HG03280 (cell line): ENCODE results near the gene HNF1A.

Experiments
- ATAC-seq: cut with Tn5 transposase; IDR thresholded peaks from one replicate; pipeline ENCODE4 v1.9.1; 2021; ENCODE audit warnings: mild to moderate bottlenecking, moderate library complexity; ENCODE audit not compliant: unreplicated experiment

The HNF1A gene

DNA sequence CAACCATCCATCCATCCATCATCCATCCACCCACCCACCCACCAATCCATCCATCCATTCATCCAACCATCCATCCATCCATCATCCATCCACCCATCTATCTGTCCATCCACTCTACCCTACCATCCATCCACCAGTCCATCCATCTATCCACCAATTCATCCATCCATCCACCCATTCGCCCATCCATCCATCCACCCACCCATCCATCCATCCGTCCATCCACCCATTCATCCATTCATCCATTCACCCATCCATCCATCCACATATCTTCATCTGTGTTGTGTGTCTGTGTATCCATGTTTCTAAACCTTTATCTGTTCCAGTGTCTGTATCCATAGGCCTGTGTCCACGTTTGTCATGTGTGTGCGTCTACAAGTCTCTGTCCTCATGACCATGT, 9.9 kb downstream of the HNF1A start:
- ATAC-seq, result no peak

DNA sequence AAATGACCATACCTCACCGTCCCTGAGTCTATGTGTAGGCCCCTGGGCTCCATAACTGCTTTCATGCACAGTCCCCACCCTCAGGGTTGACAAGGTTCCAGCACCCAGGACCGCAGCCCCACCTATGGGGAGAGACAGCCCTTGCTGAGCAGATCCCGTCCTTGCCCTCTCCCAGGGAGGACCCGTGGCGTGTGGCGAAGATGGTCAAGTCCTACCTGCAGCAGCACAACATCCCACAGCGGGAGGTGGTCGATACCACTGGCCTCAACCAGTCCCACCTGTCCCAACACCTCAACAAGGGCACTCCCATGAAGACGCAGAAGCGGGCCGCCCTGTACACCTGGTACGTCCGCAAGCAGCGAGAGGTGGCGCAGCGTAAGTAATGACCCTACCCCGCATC, 10.3 kb downstream of the HNF1A start:
- ATAC-seq, result no peak

DNA sequence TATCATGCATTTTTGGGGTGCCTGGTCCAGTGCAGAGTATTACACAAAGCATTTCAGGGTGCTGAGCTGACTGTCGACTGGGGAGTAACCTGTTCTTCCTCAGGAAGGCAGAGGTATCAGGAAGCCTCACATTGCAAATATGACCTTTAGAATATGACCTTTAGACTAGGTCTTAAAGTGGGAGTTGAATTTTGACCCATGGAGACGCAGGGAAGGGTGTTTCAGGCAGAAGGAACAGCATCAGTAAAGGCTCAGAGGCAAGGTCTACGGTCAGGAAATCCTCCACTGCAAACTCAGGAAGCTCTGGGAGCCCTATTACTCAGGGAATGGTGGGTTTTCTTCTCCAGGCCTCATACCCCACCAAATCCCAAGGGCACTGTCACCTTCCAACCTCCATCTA, 11.3 kb downstream of the HNF1A start:
- ATAC-seq, result no peak

DNA sequence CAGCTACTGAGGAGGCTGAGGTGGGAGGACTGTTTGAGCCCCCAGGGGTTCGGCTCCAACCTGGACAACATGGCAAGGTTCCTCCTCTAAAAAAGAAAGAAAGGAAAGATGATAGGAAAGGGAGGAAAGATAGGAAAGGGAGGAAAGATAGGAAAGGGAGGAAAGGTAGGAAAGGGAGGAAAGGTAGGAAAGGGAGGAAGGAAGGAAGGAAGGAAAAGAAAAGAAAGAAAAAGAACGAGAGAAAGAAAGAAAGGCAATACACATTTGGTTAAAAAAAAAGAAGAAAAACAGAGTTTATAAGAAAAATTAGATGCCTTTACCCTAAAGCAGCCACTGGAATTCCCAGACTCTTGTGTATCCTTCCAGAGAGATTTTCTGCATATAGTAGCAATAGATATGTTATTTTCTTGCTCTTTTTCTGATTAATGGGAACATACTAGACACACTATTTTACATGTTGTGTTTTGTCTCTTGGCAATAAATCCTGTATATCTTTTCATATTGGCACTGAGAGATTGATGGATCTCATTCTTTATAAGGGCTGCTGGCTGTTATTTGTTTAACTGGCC, 12.2 kb downstream of the HNF1A start:
- ATAC-seq, result no peak

DNA sequence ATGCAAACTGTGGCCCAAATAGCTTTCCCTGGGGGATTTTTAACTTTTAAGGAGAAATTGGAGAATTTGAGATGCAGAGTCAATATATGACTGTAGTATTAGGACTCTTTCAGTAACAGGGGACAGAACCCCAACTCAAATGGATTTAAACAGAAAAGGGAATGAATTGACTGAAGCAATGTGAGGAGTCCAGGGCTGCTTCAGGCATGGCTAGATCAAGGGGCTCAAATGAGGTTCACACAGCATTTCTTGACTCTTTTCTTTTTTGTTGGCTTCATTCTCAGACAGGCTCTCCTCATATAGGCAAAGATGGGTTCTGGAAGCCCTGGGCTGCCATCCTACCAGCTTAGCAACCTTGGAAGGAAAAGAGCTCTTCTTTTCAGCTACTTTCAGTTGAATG, 13.6 kb downstream of the HNF1A start:
- no peak for ATAC-seq

DNA sequence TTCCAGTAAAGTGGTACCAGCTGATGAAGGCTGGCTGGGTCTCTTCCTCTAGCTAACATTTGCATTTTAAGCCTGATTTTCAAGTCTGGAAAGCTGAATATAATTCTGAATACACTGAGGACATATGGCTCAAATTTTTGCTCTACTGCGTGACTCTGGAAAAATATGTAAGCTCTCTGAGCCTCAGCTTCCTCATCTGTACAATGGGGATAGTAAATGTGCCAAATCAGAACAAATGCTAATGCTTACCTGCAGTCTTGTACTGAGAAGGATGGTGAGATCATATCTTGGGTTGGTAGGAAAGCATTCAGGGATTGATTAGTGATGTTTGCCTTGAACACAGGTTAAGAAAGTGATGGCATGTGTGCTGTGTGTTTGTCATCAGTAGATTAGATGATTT, 14.6 kb downstream of the HNF1A start:
- ATAC-seq, result no peak

DNA sequence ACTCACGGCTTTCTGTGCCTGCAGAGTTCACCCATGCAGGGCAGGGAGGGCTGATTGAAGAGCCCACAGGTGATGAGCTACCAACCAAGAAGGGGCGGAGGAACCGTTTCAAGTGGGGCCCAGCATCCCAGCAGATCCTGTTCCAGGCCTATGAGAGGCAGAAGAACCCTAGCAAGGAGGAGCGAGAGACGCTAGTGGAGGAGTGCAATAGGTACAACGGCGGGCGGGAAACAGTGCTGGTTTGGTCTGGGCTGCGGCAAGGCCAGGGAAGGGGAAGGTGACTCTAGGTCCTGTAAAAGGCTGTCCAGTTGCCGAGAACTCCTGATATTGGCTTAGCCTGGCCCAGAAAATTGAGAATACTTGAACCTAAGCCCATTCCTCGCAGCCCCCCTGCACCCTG, 15.2 kb downstream of the HNF1A start:
- ATAC-seq, result no peak

DNA sequence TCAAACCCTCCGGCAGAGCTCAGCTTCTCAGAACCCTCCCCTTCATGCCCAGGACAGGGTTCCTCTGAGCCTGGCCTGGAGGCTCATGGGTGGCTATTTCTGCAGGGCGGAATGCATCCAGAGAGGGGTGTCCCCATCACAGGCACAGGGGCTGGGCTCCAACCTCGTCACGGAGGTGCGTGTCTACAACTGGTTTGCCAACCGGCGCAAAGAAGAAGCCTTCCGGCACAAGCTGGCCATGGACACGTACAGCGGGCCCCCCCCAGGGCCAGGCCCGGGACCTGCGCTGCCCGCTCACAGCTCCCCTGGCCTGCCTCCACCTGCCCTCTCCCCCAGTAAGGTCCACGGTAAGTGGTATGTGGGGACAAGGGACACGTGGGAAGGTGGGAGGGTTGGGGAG, 15.7 kb downstream of the HNF1A start:
- ATAC-seq, result no peak

DNA sequence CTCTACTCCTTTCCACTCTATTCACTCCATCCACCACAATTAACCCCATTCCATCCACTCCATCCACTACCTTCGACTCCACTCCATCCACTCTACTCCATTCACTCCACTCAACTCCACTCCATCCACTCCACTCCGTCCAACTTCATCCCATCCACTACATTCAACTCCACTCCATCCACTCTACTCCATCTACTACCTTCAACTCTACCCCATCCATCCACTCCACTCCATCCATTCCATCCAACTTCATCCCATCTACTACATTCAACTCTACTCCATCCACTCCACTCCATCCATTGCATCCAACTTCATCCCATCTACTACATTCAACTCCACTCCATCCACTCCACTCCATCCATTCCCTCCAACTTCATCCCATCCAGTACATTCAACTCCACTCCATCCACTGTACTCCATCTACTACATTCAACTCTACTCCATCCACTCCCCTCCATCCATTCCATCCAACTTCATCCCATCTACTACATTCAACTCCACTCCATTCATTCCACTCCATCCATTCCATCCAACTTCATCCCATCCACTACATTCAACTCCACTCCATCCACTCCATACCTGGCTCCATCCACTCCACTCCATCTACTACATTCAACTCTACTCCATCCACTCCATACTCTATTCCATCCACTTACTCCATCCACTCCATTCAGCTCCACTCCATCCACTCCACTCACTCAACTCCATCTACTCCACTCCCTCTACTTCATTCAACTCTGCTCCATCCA, 16.4 kb downstream of the HNF1A start:
- no peak for ATAC-seq

DNA sequence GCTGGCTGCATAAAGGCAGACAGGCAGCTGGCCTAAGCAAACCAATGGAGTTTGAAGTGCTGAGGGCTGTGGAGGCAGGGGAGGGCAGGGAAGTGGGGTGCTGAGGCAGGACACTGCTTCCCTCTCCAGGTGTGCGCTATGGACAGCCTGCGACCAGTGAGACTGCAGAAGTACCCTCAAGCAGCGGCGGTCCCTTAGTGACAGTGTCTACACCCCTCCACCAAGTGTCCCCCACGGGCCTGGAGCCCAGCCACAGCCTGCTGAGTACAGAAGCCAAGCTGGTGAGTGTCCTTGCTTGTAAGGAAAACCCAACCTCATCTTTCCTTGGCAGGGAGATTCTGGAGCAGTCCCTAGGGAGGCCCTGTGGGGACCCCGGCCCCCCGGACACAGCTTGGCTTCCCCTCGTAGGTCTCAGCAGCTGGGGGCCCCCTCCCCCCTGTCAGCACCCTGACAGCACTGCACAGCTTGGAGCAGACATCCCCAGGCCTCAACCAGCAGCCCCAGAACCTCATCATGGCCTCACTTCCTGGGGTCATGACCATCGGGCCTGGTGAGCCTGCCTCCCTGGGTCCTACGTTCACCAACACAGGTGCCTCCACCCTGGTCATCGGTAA, 17.9 kb downstream of the HNF1A start:
- no peak for ATAC-seq

DNA sequence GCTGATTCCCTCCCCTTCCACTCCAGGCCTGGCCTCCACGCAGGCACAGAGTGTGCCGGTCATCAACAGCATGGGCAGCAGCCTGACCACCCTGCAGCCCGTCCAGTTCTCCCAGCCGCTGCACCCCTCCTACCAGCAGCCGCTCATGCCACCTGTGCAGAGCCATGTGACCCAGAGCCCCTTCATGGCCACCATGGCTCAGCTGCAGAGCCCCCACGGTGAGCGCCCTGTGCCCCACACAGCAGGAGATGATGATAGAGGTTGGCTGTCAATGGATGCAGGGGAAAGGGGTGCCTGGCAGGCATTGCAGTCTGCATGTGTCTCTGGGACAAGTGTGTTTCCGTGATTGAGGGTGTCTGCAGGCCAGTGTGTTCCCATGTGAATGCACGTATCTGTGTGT, 19.1 kb downstream of the HNF1A start:
- no peak for ATAC-seq

DNA sequence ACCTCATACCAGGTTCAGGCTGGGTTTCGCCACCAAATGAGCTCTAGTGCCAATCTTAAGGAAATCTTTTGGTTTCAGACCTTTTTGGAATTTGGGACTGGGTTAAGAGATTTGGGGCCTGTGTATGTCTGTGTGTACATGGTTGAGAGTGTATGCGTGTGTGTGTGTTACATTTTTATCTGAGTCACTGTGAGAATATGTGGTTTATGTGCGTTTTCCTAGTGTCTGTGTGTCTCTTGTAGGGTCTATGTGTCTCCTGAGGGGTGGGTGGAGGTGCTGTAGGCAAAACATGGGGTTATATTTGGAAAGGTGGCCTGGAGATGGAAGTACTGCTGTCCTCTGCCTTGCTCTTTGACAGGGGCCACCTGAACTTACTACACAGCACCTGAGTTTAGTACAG, 20.1 kb downstream of the HNF1A start:
- ATAC-seq, result no peak

DNA sequence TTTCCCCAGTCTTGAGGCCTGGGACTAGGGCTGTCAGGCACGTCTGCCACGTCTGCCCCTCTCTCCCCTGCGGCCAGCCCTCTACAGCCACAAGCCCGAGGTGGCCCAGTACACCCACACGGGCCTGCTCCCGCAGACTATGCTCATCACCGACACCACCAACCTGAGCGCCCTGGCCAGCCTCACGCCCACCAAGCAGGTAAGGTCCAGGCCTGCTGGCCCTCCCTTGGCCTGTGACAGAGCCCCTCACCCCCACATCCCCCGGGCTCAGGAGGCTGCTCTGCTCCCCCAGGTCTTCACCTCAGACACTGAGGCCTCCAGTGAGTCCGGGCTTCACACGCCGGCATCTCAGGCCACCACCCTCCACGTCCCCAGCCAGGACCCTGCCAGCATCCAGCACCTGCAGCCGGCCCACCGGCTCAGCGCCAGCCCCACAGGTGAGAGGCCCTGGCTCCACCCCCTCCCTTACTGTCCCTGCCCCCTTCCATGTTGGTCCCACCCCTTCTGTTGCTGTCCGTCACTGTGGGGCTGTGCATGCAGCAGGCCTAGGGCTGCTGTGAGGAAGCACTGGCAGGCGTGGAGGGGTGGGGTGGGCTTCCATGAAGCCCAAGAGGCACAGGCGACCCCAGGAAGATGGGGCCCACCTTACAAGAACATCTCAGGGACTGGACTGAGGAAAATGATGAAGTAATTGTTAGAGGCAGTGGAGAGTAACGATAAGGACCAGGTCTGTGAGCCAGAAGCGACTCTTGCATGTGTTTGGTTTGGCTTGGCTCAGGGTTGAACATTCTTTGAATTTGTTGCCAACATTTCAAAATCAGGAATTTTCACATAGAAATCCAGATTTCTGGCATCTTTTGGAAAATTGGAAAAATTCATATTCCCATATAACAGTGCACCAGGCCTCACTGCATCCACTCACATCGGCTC, 21.1 kb downstream of the HNF1A start:
- ATAC-seq, result no peak

DNA sequence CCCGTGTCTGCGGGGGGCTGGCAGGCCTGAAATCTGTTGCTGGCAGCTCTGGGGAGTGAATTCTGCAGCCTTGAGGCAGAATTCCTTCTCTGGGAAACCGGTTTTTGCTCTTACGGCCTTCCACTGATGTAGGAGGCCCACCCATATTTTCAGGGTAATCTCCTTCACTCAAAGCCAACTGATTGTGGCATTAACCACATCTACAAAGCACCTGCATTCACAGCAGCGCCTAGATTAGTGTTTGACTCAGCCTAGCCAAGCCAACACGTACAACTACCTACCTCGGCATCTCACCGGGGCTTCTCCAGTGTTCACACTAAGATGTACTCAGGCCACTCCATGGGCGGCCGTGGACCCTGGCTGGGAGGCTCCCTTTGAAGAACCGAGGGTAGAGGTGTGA, 22.2 kb downstream of the HNF1A start:
- ATAC-seq, result no peak

DNA sequence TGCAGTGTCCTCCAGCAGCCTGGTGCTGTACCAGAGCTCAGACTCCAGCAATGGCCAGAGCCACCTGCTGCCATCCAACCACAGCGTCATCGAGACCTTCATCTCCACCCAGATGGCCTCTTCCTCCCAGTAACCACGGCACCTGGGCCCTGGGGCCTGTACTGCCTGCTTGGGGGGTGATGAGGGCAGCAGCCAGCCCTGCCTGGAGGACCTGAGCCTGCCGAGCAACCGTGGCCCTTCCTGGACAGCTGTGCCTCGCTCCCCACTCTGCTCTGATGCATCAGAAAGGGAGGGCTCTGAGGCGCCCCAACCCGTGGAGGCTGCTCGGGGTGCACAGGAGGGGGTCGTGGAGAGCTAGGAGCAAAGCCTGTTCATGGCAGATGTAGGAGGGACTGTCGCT, 22.7 kb downstream of the HNF1A start:
- no peak for ATAC-seq

DNA sequence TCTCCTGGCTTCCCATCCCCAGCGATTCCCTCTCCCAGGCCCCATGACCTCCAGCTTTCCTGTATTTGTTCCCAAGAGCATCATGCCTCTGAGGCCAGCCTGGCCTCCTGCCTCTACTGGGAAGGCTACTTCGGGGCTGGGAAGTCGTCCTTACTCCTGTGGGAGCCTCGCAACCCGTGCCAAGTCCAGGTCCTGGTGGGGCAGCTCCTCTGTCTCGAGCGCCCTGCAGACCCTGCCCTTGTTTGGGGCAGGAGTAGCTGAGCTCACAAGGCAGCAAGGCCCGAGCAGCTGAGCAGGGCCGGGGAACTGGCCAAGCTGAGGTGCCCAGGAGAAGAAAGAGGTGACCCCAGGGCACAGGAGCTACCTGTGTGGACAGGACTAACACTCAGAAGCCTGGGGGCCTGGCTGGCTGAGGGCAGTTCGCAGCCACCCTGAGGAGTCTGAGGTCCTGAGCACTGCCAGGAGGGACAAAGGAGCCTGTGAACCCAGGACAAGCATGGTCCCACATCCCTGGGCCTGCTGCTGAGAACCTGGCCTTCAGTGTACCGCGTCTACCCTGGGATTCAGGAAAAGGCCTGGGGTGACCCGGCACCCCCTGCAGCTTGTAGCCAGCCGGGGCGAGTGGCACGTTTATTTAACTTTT, 23.6 kb downstream of the HNF1A start:
- no peak for ATAC-seq

DNA sequence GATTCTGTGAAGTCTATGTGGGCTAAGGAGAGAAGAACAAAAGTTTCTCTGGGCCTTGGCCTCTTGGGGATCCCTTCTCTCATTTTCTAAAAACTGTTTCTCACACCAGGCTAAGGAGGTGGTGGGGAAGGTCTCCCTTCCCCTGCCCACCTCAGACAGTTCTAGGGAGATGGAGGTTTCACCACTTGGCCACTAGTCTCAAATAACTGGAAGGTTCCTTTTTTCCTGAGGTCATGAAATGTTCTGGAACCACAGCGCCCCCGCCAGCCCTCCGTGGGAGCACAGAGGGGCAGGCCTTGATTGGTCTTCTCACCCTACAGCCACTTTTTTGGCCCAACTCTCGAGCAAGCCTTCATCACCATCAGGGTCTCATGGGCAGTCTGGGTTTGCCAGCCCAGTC, 25.3 kb downstream of the HNF1A start:
- ATAC-seq, result no peak

DNA sequence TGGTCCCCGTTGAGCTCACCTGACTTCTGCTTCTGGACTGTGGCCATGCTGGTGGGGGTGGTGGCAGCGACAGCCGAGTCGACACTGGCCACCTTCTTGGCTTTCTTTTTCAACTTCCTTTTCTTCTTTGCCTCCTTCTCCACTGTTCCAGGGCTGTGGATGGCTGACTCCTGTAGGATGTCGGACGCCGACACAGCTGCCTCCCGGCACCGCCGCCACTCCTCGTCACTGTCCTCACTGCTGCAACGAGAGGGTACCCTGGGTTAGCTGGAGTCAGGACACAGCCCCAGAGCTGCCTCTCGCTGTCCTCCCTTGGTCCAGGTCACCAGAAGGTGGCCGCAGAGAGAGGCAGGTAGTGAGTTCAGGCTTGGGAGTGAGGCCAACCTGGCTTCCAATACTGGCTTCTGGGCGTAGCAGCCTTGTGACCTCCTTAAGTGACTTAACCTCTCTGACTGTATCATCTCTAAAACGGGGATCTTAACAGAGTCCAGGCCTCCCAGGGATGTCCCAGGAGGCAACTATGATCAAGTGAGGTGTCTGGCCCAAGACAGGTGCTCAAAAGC, 26.0 kb downstream of the HNF1A start:
- no peak for ATAC-seq

DNA sequence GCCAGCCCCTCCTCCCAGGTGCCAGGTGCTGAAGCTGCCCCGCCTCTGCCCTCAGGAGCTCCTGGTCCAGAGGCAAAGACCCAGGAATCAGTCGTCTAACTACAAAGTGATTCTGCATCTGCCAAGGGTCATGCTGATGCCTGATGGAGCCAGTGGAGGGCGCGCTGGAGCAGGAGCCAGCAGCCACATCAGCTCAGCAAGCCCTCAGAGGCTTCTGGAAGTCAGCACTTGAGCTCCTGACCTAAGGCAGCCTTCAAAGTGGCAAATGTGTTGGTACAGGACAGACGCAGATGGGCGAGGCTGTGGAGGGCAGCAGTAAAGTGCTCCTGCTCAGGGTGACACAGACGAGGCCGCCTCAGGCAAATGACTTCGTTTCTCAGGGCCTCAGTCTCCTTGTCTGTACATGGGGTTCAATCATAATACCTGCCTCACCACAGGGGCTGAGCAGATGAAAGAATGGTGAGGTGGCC, 27.0 kb downstream of the HNF1A start:
- ATAC-seq, result no peak

DNA sequence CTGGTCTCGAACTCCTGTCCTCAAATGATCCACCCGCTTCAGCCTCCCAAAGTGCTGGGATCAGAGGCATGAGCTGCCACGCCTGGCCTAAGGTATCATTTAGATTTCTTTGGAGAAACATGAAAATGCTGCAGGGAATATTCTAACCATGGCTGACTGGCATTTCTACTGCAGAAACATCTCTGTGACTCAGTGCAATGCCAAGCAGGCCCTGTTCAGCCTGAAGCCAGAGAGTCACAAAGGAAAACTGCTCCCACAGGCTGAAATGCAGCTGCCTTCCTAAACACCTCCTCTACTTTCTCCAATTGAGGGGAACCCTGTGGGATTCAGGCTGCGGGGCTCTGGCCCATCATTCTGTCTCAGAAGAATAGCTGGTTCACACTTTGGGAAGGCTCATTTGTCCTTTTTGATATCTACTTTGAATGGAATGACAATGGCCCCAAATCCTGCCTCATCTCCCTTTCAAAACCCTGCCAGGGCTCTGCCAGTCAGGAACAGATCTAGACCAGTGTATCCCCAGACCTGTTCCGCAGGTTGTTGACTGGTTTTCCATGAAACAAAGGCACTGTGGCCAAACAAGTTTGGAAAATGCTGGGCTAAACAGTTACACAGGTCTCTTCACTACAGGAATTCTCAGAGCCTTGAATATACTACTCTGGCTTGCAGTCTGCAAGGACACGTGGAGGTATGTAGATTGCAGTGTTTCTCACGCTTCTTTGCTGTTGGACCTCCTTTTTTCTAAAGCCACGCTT, 30.2 kb downstream of the HNF1A start:
- no peak for ATAC-seq
